Astrocyte of the spinal cord (primary cell): Measurements from ENCODE around the gene LIN28A.
"Not testable (repeated sequence)": the region's sequence is repeated elsewhere in the genome, so short reads cannot be mapped to it uniquely, and the experiment has no call there.

Experiments
- DNase-seq: peaks from one replicate; pipeline ENCODE4 v3.0.0; 2011; ENCODE audit warnings: low read depth, low spot score
- H3K4me3 ChIP-seq: 2 replicates; pipeline ENCODE4 v1.5.1; 2011; ENCODE audit warnings: low read depth, mild to moderate bottlenecking, low read length, moderate library complexity
- in situ Hi-C: cut with HindIII; loops from 2 replicates; pipeline ENCODE4 v1.10.0; 2017; ENCODE audit warnings: low sequenced_read_pairs
- TF ChIP-seq, protein P1 (sequence below): IDR thresholded peaks from 2 replicates; pipeline ENCODE4 v1.5.1; 2012; ENCODE audit warnings: low read depth, mild to moderate bottlenecking, low read length, inconsistent platforms

Gene LIN28A

GRCh38 chr1:26375081-26375480 lies 35.5 kb upstream of the LIN28A start:
- H3K4me3 ChIP-seq = no peak overlapping the region
- in situ Hi-C loops = no loop called here
- DNase-seq = no peak
- TF ChIP-seq, protein P1, sequence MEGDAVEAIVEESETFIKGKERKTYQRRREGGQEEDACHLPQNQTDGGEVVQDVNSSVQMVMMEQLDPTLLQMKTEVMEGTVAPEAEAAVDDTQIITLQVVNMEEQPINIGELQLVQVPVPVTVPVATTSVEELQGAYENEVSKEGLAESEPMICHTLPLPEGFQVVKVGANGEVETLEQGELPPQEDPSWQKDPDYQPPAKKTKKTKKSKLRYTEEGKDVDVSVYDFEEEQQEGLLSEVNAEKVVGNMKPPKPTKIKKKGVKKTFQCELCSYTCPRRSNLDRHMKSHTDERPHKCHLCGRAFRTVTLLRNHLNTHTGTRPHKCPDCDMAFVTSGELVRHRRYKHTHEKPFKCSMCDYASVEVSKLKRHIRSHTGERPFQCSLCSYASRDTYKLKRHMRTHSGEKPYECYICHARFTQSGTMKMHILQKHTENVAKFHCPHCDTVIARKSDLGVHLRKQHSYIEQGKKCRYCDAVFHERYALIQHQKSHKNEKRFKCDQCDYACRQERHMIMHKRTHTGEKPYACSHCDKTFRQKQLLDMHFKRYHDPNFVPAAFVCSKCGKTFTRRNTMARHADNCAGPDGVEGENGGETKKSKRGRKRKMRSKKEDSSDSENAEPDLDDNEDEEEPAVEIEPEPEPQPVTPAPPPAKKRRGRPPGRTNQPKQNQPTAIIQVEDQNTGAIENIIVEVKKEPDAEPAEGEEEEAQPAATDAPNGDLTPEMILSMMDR = no peak

DNA sequence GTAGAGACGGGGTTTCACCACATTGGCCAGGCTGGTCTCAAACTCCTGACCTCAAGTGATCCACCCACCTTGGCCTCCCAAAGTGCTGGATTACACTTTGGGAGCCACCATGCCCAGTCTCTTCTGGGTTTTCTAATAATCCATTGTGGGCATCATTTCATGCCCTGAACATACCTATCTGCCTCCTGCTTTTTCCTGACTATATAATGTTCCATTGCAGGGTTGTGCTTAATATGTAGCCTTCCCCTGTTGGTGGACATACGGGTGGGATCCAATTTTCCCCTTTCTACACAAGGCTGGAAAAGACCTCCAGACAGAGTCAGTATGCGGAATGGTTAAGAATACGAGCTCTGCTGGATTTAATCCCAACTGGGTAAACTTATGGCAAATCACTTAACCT lies 34.6 kb upstream of the LIN28A start:
- DNase-seq = no peak
- in situ Hi-C loops = no loop called here
- TF ChIP-seq, protein P1 = no peak
- H3K4me3 ChIP-seq = no peak overlapping the region

- in situ Hi-C loops = no loop called here
- no peak overlapping the region for H3K4me3 ChIP-seq
- TF ChIP-seq, protein P1 = no peak
- DNase-seq = peak; percentile 96
These were observed 32.3 kb upstream of the LIN28A start for GRCh38 chr1:26378088-26378878.

GRCh38 chr1:26378879-26379251 lies 31.8 kb upstream of the LIN28A start:
- TF ChIP-seq, protein P1 = no peak
- in situ Hi-C loops = no loop called here
- DNase-seq = no peak
- no peak overlapping the region for H3K4me3 ChIP-seq

- no peak overlapping the region for H3K4me3 ChIP-seq
- no peak for DNase-seq
- TF ChIP-seq, protein P1 = no peak
- in situ Hi-C loops = no loop called here
These were observed 26.5 kb upstream of the LIN28A start for GRCh38 chr1:26384076-26384475.

GRCh38 chr1:26385063-26385462 lies 25.6 kb upstream of the LIN28A start:
- in situ Hi-C loops, H3K4me3 ChIP-seq, DNase-seq: not testable (repeated sequence)

DNA sequence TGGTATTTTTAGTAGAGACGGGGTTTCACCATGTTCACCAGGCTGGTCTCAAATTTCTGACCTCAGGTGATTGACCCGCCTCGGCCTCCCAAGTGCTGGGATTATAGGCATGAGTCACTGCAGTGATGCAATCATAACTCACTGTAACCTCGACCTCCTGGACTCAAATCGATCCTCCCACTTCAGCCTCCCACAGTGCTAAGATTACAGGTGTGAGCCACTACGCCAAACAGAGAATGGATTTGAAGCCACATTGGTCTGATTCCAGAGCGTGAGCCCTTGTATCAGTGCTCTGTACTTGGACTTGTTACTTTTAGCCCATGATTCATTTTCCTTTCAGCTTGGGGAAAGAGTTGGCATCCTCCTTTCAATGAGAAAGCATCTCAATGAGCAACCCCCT lies 23.2 kb upstream of the LIN28A start:
- in situ Hi-C loops = no loop called here
- DNase-seq = peak; percentile 34
- H3K4me3 ChIP-seq = no peak overlapping the region
- TF ChIP-seq, protein P1 = no peak
